ENCODE results near the gene RPS23. TPM values are rescaled to one million over a fixed set of nuclear protein-coding genes. Genes with fewer than 3 reads are reported as not detected.

Gene RPS23
- total RNA-seq, 1 donor from 2014 or later = 1,262 TPM

GRCh38 chr5:82283893-82284292, 5.7 kb upstream of the RPS23 start:
- no peak overlapping the region for H3K27ac Mint-ChIP-seq (ENCODE audit: unreplicated experiment)
- no peaks in the 10 kb centered on the region for H3K9me3 Mint-ChIP-seq (ENCODE audit: low read depth)
- DNase-seq (ENCODE audit: low spot score) = no peak
- peaks cover 24% of the 10 kb centered on the region for H3K4me1 Mint-ChIP-seq (ENCODE audit: low read depth)
- no peaks in the 10 kb centered on the region for H3K27me3 Mint-ChIP-seq (ENCODE audit: low read depth)
- no peaks in the 10 kb centered on the region for H3K36me3 Mint-ChIP-seq (ENCODE audit: low read depth)
- no peak for TF ChIP-seq CTCF (IDR thresholded peaks at IDR 0.05)
- H3K4me3 Mint-ChIP-seq (ENCODE audit: unreplicated experiment) = no peak overlapping the region

- Mint-ChIP-seq H3K27me3 (ENCODE audit: low read depth) (no peaks in the 10 kb centered on the region), H3K4me3 (ENCODE audit: unreplicated experiment) (peak overlapping the region; percentile 89), H3K36me3 (ENCODE audit: low read depth) (peaks cover 23% of the 10 kb centered on the region), H3K9me3 (ENCODE audit: low read depth) (no peaks in the 10 kb centered on the region), H3K27ac (ENCODE audit: unreplicated experiment) (peak overlapping the region; percentile 98), H3K4me1 (ENCODE audit: low read depth) (peaks cover 44% of the 10 kb centered on the region)
- no peak for DNase-seq (ENCODE audit: low spot score)
- no peak for TF ChIP-seq CTCF (IDR thresholded peaks at IDR 0.05)
Observed at GRCh38 chr5:82278711-82279370, 687 bp upstream of the RPS23 start.

GRCh38 chr5:82277613-82277986, 554 bp downstream of the RPS23 start:
- DNase-seq (ENCODE audit: low spot score) = no peak
- Mint-ChIP-seq H3K4me3 (ENCODE audit: unreplicated experiment) (peak overlapping the region; percentile 89), H3K27ac (ENCODE audit: unreplicated experiment) (peak overlapping the region; percentile 98), H3K4me1 (ENCODE audit: low read depth) (peaks cover 48% of the 10 kb centered on the region), H3K27me3 (ENCODE audit: low read depth) (no peaks in the 10 kb centered on the region), H3K36me3 (ENCODE audit: low read depth) (peaks cover 24% of the 10 kb centered on the region), H3K9me3 (ENCODE audit: low read depth) (no peaks in the 10 kb centered on the region)
- no peak for TF ChIP-seq CTCF (IDR thresholded peaks at IDR 0.05)

GRCh38 chr5:82276800-82277612, 1.1 kb downstream of the RPS23 start:
- Mint-ChIP-seq H3K27ac (ENCODE audit: unreplicated experiment) (peak overlapping the region; percentile 98), H3K36me3 (ENCODE audit: low read depth) (peaks cover 26% of the 10 kb centered on the region), H3K9me3 (ENCODE audit: low read depth) (no peaks in the 10 kb centered on the region), H3K4me1 (ENCODE audit: low read depth) (peaks cover 51% of the 10 kb centered on the region), H3K27me3 (ENCODE audit: low read depth) (no peaks in the 10 kb centered on the region), H3K4me3 (ENCODE audit: unreplicated experiment) (peak overlapping the region; percentile 89)
- DNase-seq (ENCODE audit: low spot score) = no peak
- no peak for TF ChIP-seq CTCF (IDR thresholded peaks at IDR 0.05)

- no peak for DNase-seq (ENCODE audit: low spot score)
- Mint-ChIP-seq H3K4me1 (ENCODE audit: low read depth) (peaks cover 53% of the 10 kb centered on the region), H3K9me3 (ENCODE audit: low read depth) (no peaks in the 10 kb centered on the region), H3K27ac (ENCODE audit: unreplicated experiment) (peak overlapping the region; percentile 24), H3K27me3 (ENCODE audit: low read depth) (no peaks in the 10 kb centered on the region), H3K36me3 (ENCODE audit: low read depth) (peaks cover 26% of the 10 kb centered on the region), H3K4me3 (ENCODE audit: unreplicated experiment) (no peak overlapping the region)
- TF ChIP-seq CTCF (IDR thresholded peaks at IDR 0.05) = no peak
Observed at GRCh38 chr5:82275216-82275664, 2.9 kb downstream of the RPS23 start.
